ENCODE data around the gene CD8B2. TPM values are rescaled to one million over a fixed set of nuclear protein-coding genes. Genes with fewer than 3 reads are reported as not detected.
"Not testable (repeated sequence)": the region's sequence is repeated elsewhere in the genome, so short reads cannot be mapped to it uniquely, and the experiment has no call there.

The CD8B2 gene
- total RNA-seq, 1 donor from 2014 or later, result not detected

GRCh38 chr2:106511476-106511901 lies 24.3 kb downstream of the CD8B2 start:
- DNase-seq (ENCODE audit: extremely low read depth, low read depth, low spot score), result not testable (repeated sequence)

GRCh38 chr2:106511934-106512333 lies 24.8 kb downstream of the CD8B2 start:
- DNase-seq (ENCODE audit: extremely low read depth, low read depth, low spot score), result not testable (repeated sequence)

GRCh38 chr2:106513391-106513790 lies 26.2 kb downstream of the CD8B2 start:
- not testable (repeated sequence) for DNase-seq (ENCODE audit: extremely low read depth, low read depth, low spot score)

GRCh38 chr2:106514827-106515226 lies 27.7 kb downstream of the CD8B2 start:
- DNase-seq (ENCODE audit: extremely low read depth, low read depth, low spot score), result not testable (repeated sequence)

- DNase-seq (ENCODE audit: extremely low read depth, low read depth, low spot score), result no peak
These were observed 29.3 kb downstream of the CD8B2 start for GRCh38 chr2:106516436-106516835.

GRCh38 chr2:106516864-106517263 lies 29.7 kb downstream of the CD8B2 start:
- no peak for DNase-seq (ENCODE audit: extremely low read depth, low read depth, low spot score)

- DNase-seq (ENCODE audit: extremely low read depth, low read depth, low spot score), result no peak
These were observed 30.2 kb downstream of the CD8B2 start for GRCh38 chr2:106517329-106517728.

GRCh38 chr2:106519767-106520166 lies 32.6 kb downstream of the CD8B2 start:
- DNase-seq (ENCODE audit: extremely low read depth, low read depth, low spot score), result no peak

- no peak for DNase-seq (ENCODE audit: extremely low read depth, low read depth, low spot score)
These were observed 33.9 kb downstream of the CD8B2 start for GRCh38 chr2:106521016-106521415.

- no peak for DNase-seq (ENCODE audit: extremely low read depth, low read depth, low spot score)
These were observed 37.0 kb downstream of the CD8B2 start for GRCh38 chr2:106523976-106524665.

- no peak for DNase-seq (ENCODE audit: extremely low read depth, low read depth, low spot score)
These were observed 43.7 kb downstream of the CD8B2 start for GRCh38 chr2:106530866-106531265.

GRCh38 chr2:106531676-106532214 lies 44.6 kb downstream of the CD8B2 start:
- no peak for DNase-seq (ENCODE audit: extremely low read depth, low read depth, low spot score)

GRCh38 chr2:106532236-106532635 lies 45.1 kb downstream of the CD8B2 start:
- DNase-seq (ENCODE audit: extremely low read depth, low read depth, low spot score), result no peak

GRCh38 chr2:106534471-106534870 lies 47.3 kb downstream of the CD8B2 start:
- DNase-seq (ENCODE audit: extremely low read depth, low read depth, low spot score), result no peak

- DNase-seq (ENCODE audit: extremely low read depth, low read depth, low spot score), result no peak
These were observed 49.3 kb downstream of the CD8B2 start for GRCh38 chr2:106536490-106536889.

- no peak for DNase-seq (ENCODE audit: extremely low read depth, low read depth, low spot score)
These were observed 49.9 kb downstream of the CD8B2 start for GRCh38 chr2:106537047-106537446.

GRCh38 chr2:106537791-106538191 lies 50.6 kb downstream of the CD8B2 start:
- no peak for DNase-seq (ENCODE audit: extremely low read depth, low read depth, low spot score)

- DNase-seq (ENCODE audit: extremely low read depth, low read depth, low spot score), result no peak
These were observed 53.7 kb downstream of the CD8B2 start for GRCh38 chr2:106540886-106541285.

GRCh38 chr2:106541333-106541732 lies 54.2 kb downstream of the CD8B2 start:
- no peak for DNase-seq (ENCODE audit: extremely low read depth, low read depth, low spot score)

GRCh38 chr2:106542746-106543359 lies 55.7 kb downstream of the CD8B2 start:
- peak; percentile 22 for DNase-seq (ENCODE audit: extremely low read depth, low read depth, low spot score)

- DNase-seq (ENCODE audit: extremely low read depth, low read depth, low spot score), result no peak
These were observed 57.8 kb downstream of the CD8B2 start for GRCh38 chr2:106545007-106545406.

GRCh38 chr2:106546391-106546990 lies 59.3 kb downstream of the CD8B2 start:
- DNase-seq (ENCODE audit: extremely low read depth, low read depth, low spot score), result no peak

Data from glomerular endothelial cell (primary cell).